Right lobe of liver (tissue), 4 donors: ENCODE measurements around the gene MEMO1.
"Not testable (repeated sequence)": the region's sequence is repeated elsewhere in the genome, so short reads cannot be mapped to it uniquely, and the experiment has no call there.

Experiments used
- CTCF ChIP-seq, 4 donors: fragments of 200-600 bp in 3 of 4; fragments of 450-650 bp in 1 of 4; IDR thresholded peaks; one replicate each; pipeline versions ENCODE4 v1.5.1 to v1.8.0; 2016 to 2022; ENCODE audit warnings: antibody characterized with exemption in 4 of 4, mild to moderate bottlenecking in 2 of 4
- POLR2A ChIP-seq: fragments of 450-650 bp; IDR thresholded peaks from one replicate; pipeline ENCODE4 v1.6.1; 2017; ENCODE audit warnings: antibody characterized with exemption, mild to moderate bottlenecking
- donor health status: DM: no; HTN: no; CAD: no.
- donor health status: DM: no; HTN: no; CAD: no.
- donor health status: DM: no; HTN: yes; CAD: no.

GRCh38 chr2:31842150-31842549 lies 168.7 kb downstream of the MEMO1 start:
- not testable (repeated sequence) for TF ChIP-seq CTCF (IDR thresholded peaks at IDR 0.05); POLR2A
